ENCODE results near the gene FHOD1.
A peak's percentile ranks its signal among the peaks of the same experiment; 100 is the strongest.

The FHOD1 gene

GRCh38 chr16:67199011-67199807, 48.1 kb downstream of the FHOD1 start, which contains the start of gene ELMO3:
Gene ELMO3 (plus strand): TSS chr16:67199131. CDS start chr16:67199327, 196 bp downstream.
- TF ChIP-seq CTCF (conservative IDR thresholded peaks at IDR 0.05; ENCODE audit: low read depth), result peak; percentile 71
- peak; percentile 89 for DNase-seq (ENCODE audit: low spot score)
- peak within 1 kb of the TSS; percentile 92 for H3K27ac ChIP-seq
- ChIA-PET POLR2A (ENCODE audit: low non-redundant PET) (no interaction called here), CTCF (interaction anchor here (0.6 to 4.5 kb wide), 14 partner anchors 9 to 488 kb away, joined by 3 to 20 read pairs (median 4); partner anchors contain the start of genes FHOD1, NOL3 and TMEM208)

- ChIA-PET POLR2A (ENCODE audit: low non-redundant PET) (interaction anchor here (0.6 to 0.8 kb wide), 2 partner anchors 20 to 49 kb away, joined by 3 read pairs; partner anchors contain the start of gene FHOD1), CTCF (interaction anchor here (0.5 to 4.5 kb wide), 18 partner anchors 9 to 651 kb away, joined by 3 to 20 read pairs (median 4); partner anchors contain the start of genes FHOD1 and TMEM208)
- peak overlapping the region; percentile 92 for H3K27ac ChIP-seq
- peak; percentile 61 for TF ChIP-seq CTCF (conservative IDR thresholded peaks at IDR 0.05; ENCODE audit: low read depth)
- DNase-seq (ENCODE audit: low spot score), result peak; percentile 81
These were observed 49.0 kb downstream of the FHOD1 start for GRCh38 chr16:67198238-67198734.

GRCh38 chr16:67197704-67198103, 49.6 kb downstream of the FHOD1 start:
- no peak for DNase-seq (ENCODE audit: low spot score)
- TF ChIP-seq CTCF (conservative IDR thresholded peaks at IDR 0.05; ENCODE audit: low read depth), result no peak
- peak overlapping the region; percentile 92 for H3K27ac ChIP-seq
- ChIA-PET CTCF (interaction anchor here (0.5 to 4.5 kb wide), 13 partner anchors 10 to 650 kb away, joined by 3 to 20 read pairs (median 4); partner anchors contain the start of genes FHOD1 and TMEM208), POLR2A (ENCODE audit: low non-redundant PET) (interaction anchor here (0.6 to 0.8 kb wide), 2 partner anchors 19 to 49 kb away, joined by 3 read pairs; partner anchors contain the start of gene FHOD1)

GRCh38 chr16:67196881-67197280, 50.4 kb downstream of the FHOD1 start:
- DNase-seq (ENCODE audit: low spot score), result no peak
- H3K27ac ChIP-seq, result peak overlapping the region; percentile 92
- CTCF ChIA-PET, result interaction anchor here (0.5 to 4.5 kb wide), 5 partner anchors 10 to 179 kb away, joined by 3 to 19 read pairs (median 6); no protein-coding TSS in a partner anchor
- POLR2A ChIA-PET (ENCODE audit: low non-redundant PET), result no interaction called here
- no peak for TF ChIP-seq CTCF (conservative IDR thresholded peaks at IDR 0.05; ENCODE audit: low read depth)

GRCh38 chr16:67195676-67196075, 51.6 kb downstream of the FHOD1 start:
- DNase-seq (ENCODE audit: low spot score), result no peak
- ChIA-PET POLR2A (ENCODE audit: low non-redundant PET) (interaction anchor here (0.7 kb wide), 1 partner anchor 21 kb away, joined by 3 read pairs; no protein-coding TSS in a partner anchor), CTCF (interaction anchor here (0.6 kb wide), 1 partner anchor 242 kb away, joined by 3 read pairs; no protein-coding TSS in a partner anchor)
- no peak for TF ChIP-seq CTCF (conservative IDR thresholded peaks at IDR 0.05; ENCODE audit: low read depth)
- peak overlapping the region; percentile 92 for H3K27ac ChIP-seq

- CTCF ChIA-PET, result interaction anchor here (0.5 kb wide), 1 partner anchor 641 kb away, joined by 5 read pairs; no protein-coding TSS in a partner anchor
- POLR2A ChIA-PET (ENCODE audit: low non-redundant PET), result no interaction called here
- TF ChIP-seq CTCF (conservative IDR thresholded peaks at IDR 0.05; ENCODE audit: low read depth), result no peak
- no peak for DNase-seq (ENCODE audit: low spot score)
- H3K27ac ChIP-seq, result peak overlapping the region; percentile 92
These were observed 53.0 kb downstream of the FHOD1 start for GRCh38 chr16:67194260-67194659.
